Gastrocnemius medialis (tissue), 4 donors: ENCODE results near the gene CDK5RAP1.

Experiments used
- POLR2A ChIP-seq, 2 donors: fragments of 450-650 bp; IDR thresholded peaks; one replicate each; pipeline ENCODE4 v1.6.1; 2017; ENCODE audit warnings: antibody characterized with exemption in 2 of 2, mild to moderate bottlenecking in 2 of 2, moderate library complexity in 2 of 2
- TF ChIP-seq, protein P1 (sequence below), 5 experiments: fragments of 450-650 bp in 3 of 5; fragments of 200-600 bp in 2 of 5; sonication (generic) in 2 of 5; IDR thresholded peaks in 4 of 5; conservative IDR thresholded peaks in 1 of 5; 1 replicate in 4 of 5; 2 replicates in 1 of 5; pipeline ENCODE4 v1.5.1; 2016 to 2019; ENCODE audit warnings: antibody characterized with exemption in 5 of 5, mild to moderate bottlenecking in 3 of 5, moderate library complexity in 3 of 5

DNA sequence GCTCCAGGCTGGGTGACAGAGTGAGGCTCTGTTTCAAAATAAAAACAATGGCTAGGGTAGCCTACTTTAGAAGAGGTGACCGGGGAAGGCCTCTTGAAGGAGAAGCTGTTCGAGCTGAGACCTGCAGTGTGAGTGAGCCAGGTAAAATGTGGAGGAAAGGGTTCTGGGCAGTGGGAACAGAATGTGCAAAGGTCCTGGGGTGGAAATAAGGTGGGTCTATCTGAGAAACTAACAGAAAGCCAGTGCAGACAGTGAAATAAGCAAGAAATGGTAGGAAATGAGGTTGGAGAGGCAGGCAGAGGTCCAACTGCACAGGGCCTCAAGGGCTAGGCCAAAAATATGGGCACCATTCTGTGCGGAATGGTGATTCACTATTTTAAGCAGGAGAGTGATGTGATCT lies 64.9 kb downstream of the CDK5RAP1 start:
- no peak for TF ChIP-seq POLR2A (IDR thresholded peaks at IDR 0.05)
- TF ChIP-seq, protein P1, sequence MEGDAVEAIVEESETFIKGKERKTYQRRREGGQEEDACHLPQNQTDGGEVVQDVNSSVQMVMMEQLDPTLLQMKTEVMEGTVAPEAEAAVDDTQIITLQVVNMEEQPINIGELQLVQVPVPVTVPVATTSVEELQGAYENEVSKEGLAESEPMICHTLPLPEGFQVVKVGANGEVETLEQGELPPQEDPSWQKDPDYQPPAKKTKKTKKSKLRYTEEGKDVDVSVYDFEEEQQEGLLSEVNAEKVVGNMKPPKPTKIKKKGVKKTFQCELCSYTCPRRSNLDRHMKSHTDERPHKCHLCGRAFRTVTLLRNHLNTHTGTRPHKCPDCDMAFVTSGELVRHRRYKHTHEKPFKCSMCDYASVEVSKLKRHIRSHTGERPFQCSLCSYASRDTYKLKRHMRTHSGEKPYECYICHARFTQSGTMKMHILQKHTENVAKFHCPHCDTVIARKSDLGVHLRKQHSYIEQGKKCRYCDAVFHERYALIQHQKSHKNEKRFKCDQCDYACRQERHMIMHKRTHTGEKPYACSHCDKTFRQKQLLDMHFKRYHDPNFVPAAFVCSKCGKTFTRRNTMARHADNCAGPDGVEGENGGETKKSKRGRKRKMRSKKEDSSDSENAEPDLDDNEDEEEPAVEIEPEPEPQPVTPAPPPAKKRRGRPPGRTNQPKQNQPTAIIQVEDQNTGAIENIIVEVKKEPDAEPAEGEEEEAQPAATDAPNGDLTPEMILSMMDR (IDR thresholded peaks at IDR 0.05 in 4 of 5, conservative IDR thresholded peaks at IDR 0.05 in 1 of 5) = no peak
